Frontal cortex (tissue), 4 donors: Measurements from ENCODE around the gene GNAL. TPM values are rescaled to one million over a fixed set of nuclear protein-coding genes. Genes with fewer than 3 reads are reported as not detected.
"Not testable (repeated sequence)": the region's sequence is repeated elsewhere in the genome, so short reads cannot be mapped to it uniquely, and the experiment has no call there.

ENCODE experiments used
- DNase-seq, 2 donors: peaks; one replicate each; pipeline ENCODE4 v3.0.0; 2012; ENCODE audit warnings: low spot score in 2 of 2
- FAIRE-seq: peaks from 2 replicates; lab custom pipeline; 2012; peaks lifted over from hg19 to GRCh38; lab: Jason Lieb, UNC
- total RNA-seq: library from RNA; depleted of rRNA; stranded (reverse); fragments of >200 nt; gene quantifications from one replicate; pipeline ENCODE4 v1.2.3, GENCODE V29; 2014
- donor health status: control.
- donor health status: control.
- donor health status: control.

The GNAL gene
- total RNA-seq, 1 donor from 2014 or later: 92.9 TPM

- no peak for FAIRE-seq
Measured at GRCh38 chr18:11831921-11832320, 142.9 kb downstream of the GNAL start.

GRCh38 chr18:11834772-11835171 lies 145.7 kb downstream of the GNAL start:
- no peak for DNase-seq
- no peak for FAIRE-seq

More at GRCh38 chr18:11831921-11832320, 142.9 kb downstream of the GNAL start:
- DNase-seq: no peak

- FAIRE-seq (no peak), DNase-seq (no peak)
Measured at GRCh38 chr18:11839556-11839955, 150.5 kb downstream of the GNAL start.

GRCh38 chr18:11840493-11840892 lies 151.4 kb downstream of the GNAL start:
- no peak for FAIRE-seq
- no peak for DNase-seq

- no peak for DNase-seq
Measured at GRCh38 chr18:11842562-11842961, 153.5 kb downstream of the GNAL start.

GRCh38 chr18:11844436-11844835 lies 155.4 kb downstream of the GNAL start:
- FAIRE-seq (no peak), DNase-seq (no peak)

More at GRCh38 chr18:11842562-11842961, 153.5 kb downstream of the GNAL start:
- FAIRE-seq: no peak

- FAIRE-seq: no peak
- no peak for DNase-seq
Measured at GRCh38 chr18:11845654-11846053, 156.6 kb downstream of the GNAL start.

- no peak for DNase-seq
- no peak for FAIRE-seq
Measured at GRCh38 chr18:11847811-11848210, 158.7 kb downstream of the GNAL start.

- DNase-seq (no peak), FAIRE-seq (no peak)
Measured at GRCh38 chr18:11849279-11849678, 160.2 kb downstream of the GNAL start.

- FAIRE-seq (no peak), DNase-seq (no peak)
Measured at GRCh38 chr18:11849841-11850634, 161.0 kb downstream of the GNAL start.

GRCh38 chr18:11850821-11851145 lies 161.7 kb downstream of the GNAL start:
- FAIRE-seq: no peak
- DNase-seq: no peak

GRCh38 chr18:11851146-11851805 lies 162.2 kb downstream of the GNAL start, which contains the start of gene CHMP1B:
TSS of gene CHMP1B (plus strand) at chr18:11851413. CDS start at chr18:11851512, 99 bp downstream.
- DNase-seq (peak; percentile 81 to 90), FAIRE-seq (no peak)

GRCh38 chr18:11851806-11852337 lies 162.8 kb downstream of the GNAL start:
- FAIRE-seq (no peak), DNase-seq (no peak)

- not testable (repeated sequence) for FAIRE-seq
Measured at GRCh38 chr18:11854554-11854953, 165.5 kb downstream of the GNAL start.

GRCh38 chr18:11857177-11857887 lies 168.3 kb downstream of the GNAL start:
- FAIRE-seq (no peak), DNase-seq (no peak)

More at GRCh38 chr18:11854554-11854953, 165.5 kb downstream of the GNAL start:
- not testable (repeated sequence) for DNase-seq

- no peak for FAIRE-seq
Measured at GRCh38 chr18:11859282-11859830, 170.3 kb downstream of the GNAL start.

GRCh38 chr18:11859903-11860407 lies 170.9 kb downstream of the GNAL start:
- no peak for FAIRE-seq
- DNase-seq: no peak

More at GRCh38 chr18:11859282-11859830, 170.3 kb downstream of the GNAL start:
- DNase-seq: no peak

GRCh38 chr18:11860594-11861450 lies 171.8 kb downstream of the GNAL start:
- FAIRE-seq: no peak

More at GRCh38 chr18:11860594-11861450, 171.8 kb downstream of the GNAL start:
- no peak for DNase-seq
